ENCODE results near the gene ZBED3.

DNA sequence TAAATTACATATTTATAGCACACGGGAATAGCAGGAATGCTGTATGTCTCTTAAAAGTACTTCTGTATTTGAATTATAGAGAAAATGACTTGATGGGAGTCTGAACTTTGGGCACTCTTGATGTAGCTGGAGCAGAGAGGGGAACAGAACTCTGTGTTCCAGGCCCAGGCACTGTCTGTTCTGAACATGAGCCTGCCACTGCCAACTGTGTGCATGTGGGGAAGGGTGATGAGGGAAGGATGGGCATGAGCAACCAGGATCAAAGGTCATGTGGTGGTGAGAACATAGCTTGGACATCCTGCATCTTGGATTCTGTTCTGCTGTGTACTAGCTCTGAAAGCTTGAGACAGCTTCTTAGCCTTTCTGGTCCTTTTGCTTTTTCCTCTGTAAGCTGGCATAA is 16.4 kb upstream of the ZBED3 start:
- TF ChIP-seq, protein P1, sequence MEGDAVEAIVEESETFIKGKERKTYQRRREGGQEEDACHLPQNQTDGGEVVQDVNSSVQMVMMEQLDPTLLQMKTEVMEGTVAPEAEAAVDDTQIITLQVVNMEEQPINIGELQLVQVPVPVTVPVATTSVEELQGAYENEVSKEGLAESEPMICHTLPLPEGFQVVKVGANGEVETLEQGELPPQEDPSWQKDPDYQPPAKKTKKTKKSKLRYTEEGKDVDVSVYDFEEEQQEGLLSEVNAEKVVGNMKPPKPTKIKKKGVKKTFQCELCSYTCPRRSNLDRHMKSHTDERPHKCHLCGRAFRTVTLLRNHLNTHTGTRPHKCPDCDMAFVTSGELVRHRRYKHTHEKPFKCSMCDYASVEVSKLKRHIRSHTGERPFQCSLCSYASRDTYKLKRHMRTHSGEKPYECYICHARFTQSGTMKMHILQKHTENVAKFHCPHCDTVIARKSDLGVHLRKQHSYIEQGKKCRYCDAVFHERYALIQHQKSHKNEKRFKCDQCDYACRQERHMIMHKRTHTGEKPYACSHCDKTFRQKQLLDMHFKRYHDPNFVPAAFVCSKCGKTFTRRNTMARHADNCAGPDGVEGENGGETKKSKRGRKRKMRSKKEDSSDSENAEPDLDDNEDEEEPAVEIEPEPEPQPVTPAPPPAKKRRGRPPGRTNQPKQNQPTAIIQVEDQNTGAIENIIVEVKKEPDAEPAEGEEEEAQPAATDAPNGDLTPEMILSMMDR (IDR thresholded peaks at IDR 0.05) = no peak
- TF ChIP-seq POLR2A (IDR thresholded peaks at IDR 0.05) = no peak
